GM19463 (cell line): ENCODE results near the gene ARHGAP18.

Experiments used
- ATAC-seq: cut with Tn5 transposase; IDR thresholded peaks from one replicate; pipeline ENCODE4 v1.9.1; 2021; ENCODE audit warnings: mild to moderate bottlenecking, moderate library complexity; ENCODE audit not compliant: unreplicated experiment

Gene ARHGAP18

DNA sequence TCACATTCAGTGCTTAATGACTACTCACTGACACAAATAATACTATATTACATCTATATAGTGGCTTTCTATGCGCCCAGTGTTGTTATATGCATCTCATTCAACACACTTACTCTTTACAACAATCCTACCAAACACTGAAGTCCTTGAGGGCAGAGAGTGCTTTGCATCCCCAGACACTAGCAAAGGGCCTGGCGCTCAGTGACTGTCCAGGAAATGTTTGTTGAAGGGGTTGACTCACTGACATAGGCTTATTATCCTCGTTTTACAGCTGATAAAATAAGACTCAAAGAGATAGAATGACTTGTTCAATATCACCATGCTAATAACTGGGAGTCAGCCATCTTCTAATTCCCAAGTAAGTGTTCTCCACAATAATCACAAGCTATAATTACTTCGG, 163.3 kb downstream of the ARHGAP18 start:
- ATAC-seq, result no peak

DNA sequence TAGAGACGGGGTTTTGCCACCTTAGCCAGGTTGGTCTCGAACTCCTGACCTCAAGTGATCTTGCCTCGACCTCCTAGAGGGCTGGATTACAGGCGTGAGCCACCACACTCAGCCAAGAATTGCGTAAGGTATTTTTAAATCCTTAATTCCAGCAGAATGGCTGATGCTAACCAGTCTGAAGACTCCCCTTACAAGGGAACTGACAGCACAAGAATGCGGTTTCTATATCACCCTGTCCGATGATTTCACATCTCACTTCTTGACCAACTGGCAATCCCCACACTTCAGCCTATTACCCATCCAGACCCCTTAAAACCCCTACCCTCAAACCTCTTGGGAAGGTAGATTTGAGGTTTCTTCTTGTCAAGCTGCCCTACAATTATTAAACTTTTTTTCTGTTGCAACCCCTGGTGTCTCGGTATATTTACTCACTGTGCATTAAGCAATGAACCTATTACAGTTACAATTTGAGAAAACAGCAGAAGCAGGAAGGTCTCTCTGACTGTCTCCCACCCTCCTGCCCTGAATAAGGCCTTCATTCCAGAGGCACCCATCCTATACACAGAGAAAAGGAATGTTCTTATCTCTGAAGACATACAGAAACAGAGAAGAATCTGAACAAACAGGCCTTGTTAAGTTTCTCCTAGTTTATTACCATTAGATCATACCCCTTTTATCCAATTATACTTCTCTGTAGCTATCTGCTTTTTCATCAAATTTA, 164.9 kb downstream of the ARHGAP18 start:
- no peak for ATAC-seq

DNA sequence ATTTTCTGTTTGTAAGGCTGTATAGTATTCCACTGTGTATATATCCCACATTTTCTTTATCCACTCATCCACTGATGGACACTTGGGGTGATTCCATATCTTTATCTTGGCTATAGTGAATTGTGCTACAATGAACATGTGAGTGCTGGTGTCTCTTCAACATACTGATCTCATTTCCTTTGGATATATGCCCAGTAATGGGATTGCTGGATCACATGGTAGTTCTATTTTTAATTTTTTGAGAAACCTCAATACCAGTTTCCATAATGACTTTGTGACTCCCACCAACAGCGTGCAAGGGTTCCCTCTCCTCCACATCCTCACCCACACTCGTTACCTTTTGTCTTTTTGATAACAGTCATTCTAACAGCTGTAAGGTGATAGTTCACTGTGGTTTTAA, 166.0 kb downstream of the ARHGAP18 start:
- ATAC-seq, result no peak

DNA sequence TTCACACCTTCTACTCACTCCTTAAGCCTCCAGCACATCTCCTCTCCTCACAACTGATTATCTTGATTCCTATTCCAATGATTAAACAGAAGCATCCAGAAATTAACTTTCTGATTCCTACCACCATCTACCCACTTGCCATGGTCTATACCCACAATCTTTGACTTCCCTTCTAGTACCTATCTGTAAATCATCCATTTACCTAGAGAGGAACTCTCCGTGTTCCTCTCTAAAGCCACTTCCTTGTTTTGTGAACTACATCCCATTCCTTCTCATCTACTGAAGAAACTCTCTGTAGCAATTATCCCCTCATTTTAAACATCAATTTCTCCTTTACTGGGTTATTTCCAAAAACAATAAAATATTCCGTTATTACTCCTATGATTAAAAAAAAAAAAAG, 167.3 kb downstream of the ARHGAP18 start:
- ATAC-seq, result no peak

DNA sequence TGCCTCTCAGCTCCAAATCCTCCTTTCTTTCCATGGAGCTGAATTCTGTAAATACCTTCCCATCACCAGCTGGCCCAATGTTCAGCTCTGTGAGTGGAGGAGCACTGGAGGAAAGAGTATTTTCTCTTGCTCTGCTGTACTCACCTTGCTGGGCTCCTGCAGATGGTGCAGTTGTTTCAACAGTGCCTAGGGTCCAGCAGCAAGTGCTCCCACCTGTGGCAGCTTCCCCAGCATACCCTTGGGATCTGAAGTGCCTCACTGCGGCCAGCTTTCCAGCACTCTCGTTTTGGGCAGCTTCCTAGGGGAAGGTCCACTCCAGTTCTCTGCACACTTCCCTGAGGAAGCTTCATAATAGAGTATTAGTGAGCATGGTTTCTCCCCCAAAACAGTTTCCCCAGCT, 170.9 kb downstream of the ARHGAP18 start:
- no peak for ATAC-seq

DNA sequence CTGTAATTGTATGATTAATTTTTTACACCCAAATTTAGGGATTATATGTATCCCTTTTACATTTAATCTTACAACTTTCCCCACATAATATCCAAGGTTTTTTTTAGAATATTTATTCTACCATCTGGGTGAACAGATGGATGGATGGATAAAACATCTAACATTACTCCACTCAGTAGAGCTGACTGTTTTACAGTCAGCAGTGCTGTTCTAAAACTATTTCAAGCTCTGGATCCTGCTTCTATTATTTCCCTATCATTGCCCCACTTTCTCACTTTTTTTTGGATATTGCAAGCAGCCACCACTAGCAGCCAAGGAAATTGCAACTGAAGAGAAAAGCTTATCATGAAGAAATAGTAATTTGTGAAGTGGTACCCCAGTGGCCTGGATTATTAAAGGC, 173.7 kb downstream of the ARHGAP18 start:
- no peak for ATAC-seq

DNA sequence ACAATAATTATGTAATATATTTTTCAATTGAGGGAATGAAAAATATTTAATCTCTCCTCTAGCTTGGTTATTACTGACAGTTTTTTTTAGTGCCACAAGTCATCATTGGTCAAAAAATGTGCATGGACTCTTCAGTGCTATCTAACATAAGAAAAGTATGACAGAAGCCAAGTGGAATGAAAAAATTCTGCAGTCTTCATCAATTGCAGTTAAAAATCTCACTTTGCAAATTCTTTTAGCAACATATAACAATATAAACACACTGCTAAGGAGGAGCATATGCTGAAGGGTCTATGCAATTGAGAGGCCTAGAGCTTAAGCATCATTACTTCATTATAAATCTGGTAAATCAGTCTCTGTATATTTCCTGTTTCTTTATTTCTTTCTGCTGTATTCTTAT, 175.1 kb downstream of the ARHGAP18 start:
- no peak for ATAC-seq
